ENCODE measurements around the gene NDRG2.

The NDRG2 gene

DNA sequence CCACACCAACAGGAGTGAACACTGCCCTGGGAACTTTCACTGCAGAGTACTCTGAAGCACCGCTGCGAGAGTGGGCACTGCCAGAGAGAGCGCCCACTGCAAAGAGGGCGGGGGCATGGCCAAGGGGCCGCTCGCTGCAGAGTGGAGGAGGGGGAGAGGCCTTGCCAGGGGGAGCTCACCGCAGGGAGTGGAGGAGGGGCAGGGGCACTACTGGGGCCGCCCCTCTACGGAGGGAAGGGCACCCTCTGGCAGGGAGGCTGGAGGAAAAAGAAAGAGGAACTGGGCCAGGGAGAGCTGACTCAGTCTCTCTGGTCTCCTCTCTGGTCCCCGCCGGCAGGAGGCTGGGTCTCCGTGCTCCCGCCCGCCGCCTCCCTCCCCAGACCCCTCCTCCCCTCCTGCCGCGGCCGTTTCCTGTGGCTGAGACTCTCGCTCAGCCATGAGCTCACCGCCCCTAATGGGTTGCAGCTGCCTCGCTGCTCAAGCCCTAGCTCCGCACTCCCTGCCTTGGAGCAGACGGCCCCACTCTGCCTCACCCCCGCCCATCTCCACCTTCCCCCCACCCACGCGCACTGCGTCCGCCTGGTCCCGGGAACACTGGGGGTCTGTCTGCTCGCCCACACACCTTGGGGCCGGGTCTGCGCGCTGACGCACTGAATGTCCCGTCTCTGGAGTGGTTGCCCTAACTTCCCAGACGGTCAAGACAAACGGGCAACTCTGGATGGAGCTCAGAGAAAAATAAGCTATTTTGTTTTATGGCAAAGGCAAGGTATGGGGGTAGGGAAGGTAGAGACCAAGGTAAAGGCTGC is 46.6 kb upstream of the NDRG2 start (continued):
- no peak for TF ChIP-seq PBX3 (CRISPR knock-in tag; IDR thresholded peaks at IDR 0.05)
- no peak for TF ChIP-seq ZNF280D (tag by site-specific recombination; IDR thresholded peaks at IDR 0.05)
- TF ChIP-seq ZNF555 (tag by site-specific recombination; conservative IDR thresholded peaks at IDR 0.05): no peak
- TF ChIP-seq BCL11A (tag by site-specific recombination; IDR thresholded peaks at IDR 0.05; ENCODE audit: low read depth): no peak; the same call in 1 of the 2 replicates
- no peak for TF ChIP-seq ZNF488 (tag by site-specific recombination; IDR thresholded peaks at IDR 0.05)
- TF ChIP-seq MYNN (tag by site-specific recombination; IDR thresholded peaks at IDR 0.05; ENCODE audit: borderline replicate concordance): no peak
- TF ChIP-seq ZNF707 (tag by site-specific recombination; IDR thresholded peaks at IDR 0.05): no peak
- no peak for TF ChIP-seq ZNF580 (tag by site-specific recombination; IDR thresholded peaks at IDR 0.05)
- TF ChIP-seq ZNF423 (tag by site-specific recombination; IDR thresholded peaks at IDR 0.05): no peak
- TF ChIP-seq ZNF2 (tag by site-specific recombination; IDR thresholded peaks at IDR 0.05): no peak
- TF ChIP-seq ZNF112 (tag by site-specific recombination; IDR thresholded peaks at IDR 0.05): no peak
- TF ChIP-seq KLF1 (tag by site-specific recombination; IDR thresholded peaks at IDR 0.05): 0 out of 2 replicates have a peak, but pooled peaks have one; percentile 72
- peak; percentile 60; the same call in 1 of the 2 replicates for TF ChIP-seq WT1 (tag by site-specific recombination; IDR thresholded peaks at IDR 0.05)
- TF ChIP-seq ZBTB21 (tag by site-specific recombination; IDR thresholded peaks at IDR 0.05): no peak
- TF ChIP-seq ZNF473 (tag by site-specific recombination; IDR thresholded peaks at IDR 0.05): no peak
- TF ChIP-seq MZF1 (tag by site-specific recombination; IDR thresholded peaks at IDR 0.05; ENCODE audit: borderline replicate concordance): no peak; the same call in 1 of the 2 replicates
- peak; percentile 95 for TF ChIP-seq ZFHX2 (tag by site-specific recombination; conservative IDR thresholded peaks at IDR 0.05)
- no peak for TF ChIP-seq ELK4 (IDR thresholded peaks at IDR 0.05; ENCODE audit: borderline replicate concordance, low read depth, low read length)
- no peak for TF ChIP-seq REPIN1 (tag by site-specific recombination; IDR thresholded peaks at IDR 0.05; ENCODE audit: low read depth)
- no peak for TF ChIP-seq ZNF121 (tag by site-specific recombination; IDR thresholded peaks at IDR 0.05)
- TF ChIP-seq, protein P1, sequence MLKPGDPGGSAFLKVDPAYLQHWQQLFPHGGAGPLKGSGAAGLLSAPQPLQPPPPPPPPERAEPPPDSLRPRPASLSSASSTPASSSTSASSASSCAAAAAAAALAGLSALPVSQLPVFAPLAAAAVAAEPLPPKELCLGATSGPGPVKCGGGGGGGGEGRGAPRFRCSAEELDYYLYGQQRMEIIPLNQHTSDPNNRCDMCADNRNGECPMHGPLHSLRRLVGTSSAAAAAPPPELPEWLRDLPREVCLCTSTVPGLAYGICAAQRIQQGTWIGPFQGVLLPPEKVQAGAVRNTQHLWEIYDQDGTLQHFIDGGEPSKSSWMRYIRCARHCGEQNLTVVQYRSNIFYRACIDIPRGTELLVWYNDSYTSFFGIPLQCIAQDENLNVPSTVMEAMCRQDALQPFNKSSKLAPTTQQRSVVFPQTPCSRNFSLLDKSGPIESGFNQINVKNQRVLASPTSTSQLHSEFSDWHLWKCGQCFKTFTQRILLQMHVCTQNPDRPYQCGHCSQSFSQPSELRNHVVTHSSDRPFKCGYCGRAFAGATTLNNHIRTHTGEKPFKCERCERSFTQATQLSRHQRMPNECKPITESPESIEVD (tag by site-specific recombination; IDR thresholded peaks at IDR 0.05): no peak
- no peak for TF ChIP-seq ZNF302 (tag by site-specific recombination; IDR thresholded peaks at IDR 0.05; ENCODE audit: low read depth)
- TF ChIP-seq ZNF266 (tag by site-specific recombination; IDR thresholded peaks at IDR 0.05; ENCODE audit: low read depth): no peak
- TF ChIP-seq, protein P2, sequence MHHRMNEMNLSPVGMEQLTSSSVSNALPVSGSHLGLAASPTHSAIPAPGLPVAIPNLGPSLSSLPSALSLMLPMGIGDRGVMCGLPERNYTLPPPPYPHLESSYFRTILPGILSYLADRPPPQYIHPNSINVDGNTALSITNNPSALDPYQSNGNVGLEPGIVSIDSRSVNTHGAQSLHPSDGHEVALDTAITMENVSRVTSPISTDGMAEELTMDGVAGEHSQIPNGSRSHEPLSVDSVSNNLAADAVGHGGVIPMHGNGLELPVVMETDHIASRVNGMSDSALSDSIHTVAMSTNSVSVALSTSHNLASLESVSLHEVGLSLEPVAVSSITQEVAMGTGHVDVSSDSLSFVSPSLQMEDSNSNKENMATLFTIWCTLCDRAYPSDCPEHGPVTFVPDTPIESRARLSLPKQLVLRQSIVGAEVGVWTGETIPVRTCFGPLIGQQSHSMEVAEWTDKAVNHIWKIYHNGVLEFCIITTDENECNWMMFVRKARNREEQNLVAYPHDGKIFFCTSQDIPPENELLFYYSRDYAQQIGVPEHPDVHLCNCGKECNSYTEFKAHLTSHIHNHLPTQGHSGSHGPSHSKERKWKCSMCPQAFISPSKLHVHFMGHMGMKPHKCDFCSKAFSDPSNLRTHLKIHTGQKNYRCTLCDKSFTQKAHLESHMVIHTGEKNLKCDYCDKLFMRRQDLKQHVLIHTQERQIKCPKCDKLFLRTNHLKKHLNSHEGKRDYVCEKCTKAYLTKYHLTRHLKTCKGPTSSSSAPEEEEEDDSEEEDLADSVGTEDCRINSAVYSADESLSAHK (tag by site-specific recombination; IDR thresholded peaks at IDR 0.05): peak; percentile 32; the same call in 1 of the 2 replicates
- TF ChIP-seq, protein P3, sequence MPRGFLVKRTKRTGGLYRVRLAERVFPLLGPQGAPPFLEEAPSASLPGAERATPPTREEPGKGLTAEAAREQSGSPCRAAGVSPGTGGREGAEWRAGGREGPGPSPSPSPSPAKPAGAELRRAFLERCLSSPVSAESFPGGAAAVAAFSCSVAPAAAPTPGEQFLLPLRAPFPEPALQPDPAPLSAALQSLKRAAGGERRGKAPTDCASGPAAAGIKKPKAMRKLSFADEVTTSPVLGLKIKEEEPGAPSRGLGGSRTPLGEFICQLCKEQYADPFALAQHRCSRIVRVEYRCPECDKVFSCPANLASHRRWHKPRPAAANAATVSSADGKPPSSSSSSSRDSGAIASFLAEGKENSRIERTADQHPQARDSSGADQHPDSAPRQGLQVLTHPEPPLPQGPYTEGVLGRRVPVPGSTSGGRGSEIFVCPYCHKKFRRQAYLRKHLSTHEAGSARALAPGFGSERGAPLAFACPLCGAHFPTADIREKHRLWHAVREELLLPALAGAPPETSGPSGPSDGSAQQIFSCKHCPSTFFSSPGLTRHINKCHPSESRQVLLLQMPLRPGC (tag by site-specific recombination; IDR thresholded peaks at IDR 0.05): no peak
- TF ChIP-seq ZNF37A (tag by site-specific recombination; IDR thresholded peaks at IDR 0.05): no peak
- TF ChIP-seq ZBTB8A (tag by site-specific recombination; IDR thresholded peaks at IDR 0.05): peak; percentile 75
